HuH-7.5 (cell line): ENCODE results near the gene EXOSC7.
"Not testable (repeated sequence)": the region's sequence is repeated elsewhere in the genome, so short reads cannot be mapped to it uniquely, and the experiment has no call there.

Experiments used
- DNase-seq: peaks from one replicate; pipeline ENCODE4 v3.0.0; 2011; ENCODE audit warnings: low spot score

Gene EXOSC7

GRCh38 chr3:44962621-44963393 is 13.2 kb upstream of the EXOSC7 start:
- DNase-seq = no peak

- no peak for DNase-seq
Measured at GRCh38 chr3:44963571-44964325, 12.3 kb upstream of the EXOSC7 start.

- no peak for DNase-seq
Measured at GRCh38 chr3:44965165-44965564, 10.9 kb upstream of the EXOSC7 start.

- DNase-seq = no peak
Measured at GRCh38 chr3:44966795-44967278, 9.2 kb upstream of the EXOSC7 start.

GRCh38 chr3:44968447-44968858 is 7.6 kb upstream of the EXOSC7 start:
- no peak for DNase-seq

- no peak for DNase-seq
Measured at GRCh38 chr3:44969154-44969827, 6.8 kb upstream of the EXOSC7 start.

- no peak for DNase-seq
Measured at GRCh38 chr3:44969828-44970179, 6.2 kb upstream of the EXOSC7 start.

- no peak for DNase-seq
Measured at GRCh38 chr3:44970926-44971490, 5.0 kb upstream of the EXOSC7 start.

- DNase-seq = no peak
Measured at GRCh38 chr3:44974416-44974815, 1.6 kb upstream of the EXOSC7 start.

GRCh38 chr3:44981220-44981619 is 5.2 kb downstream of the EXOSC7 start:
- DNase-seq = no peak

- DNase-seq = no peak
Measured at GRCh38 chr3:44981751-44982150, 5.7 kb downstream of the EXOSC7 start.

- DNase-seq = no peak
Measured at GRCh38 chr3:44982817-44983216, 6.8 kb downstream of the EXOSC7 start.

GRCh38 chr3:44983484-44983941 is 7.5 kb downstream of the EXOSC7 start:
- DNase-seq = no peak

- no peak for DNase-seq
Measured at GRCh38 chr3:44984335-44984734, 8.3 kb downstream of the EXOSC7 start.

GRCh38 chr3:44986330-44986729 is 10.3 kb downstream of the EXOSC7 start:
- DNase-seq = not testable (repeated sequence)

- DNase-seq = no peak
Measured at GRCh38 chr3:44987332-44987731, 11.3 kb downstream of the EXOSC7 start.

GRCh38 chr3:44988073-44988472 is 12.0 kb downstream of the EXOSC7 start:
- no peak for DNase-seq

- no peak for DNase-seq
Measured at GRCh38 chr3:44989141-44989540, 13.1 kb downstream of the EXOSC7 start.

GRCh38 chr3:44989636-44990373 is 13.8 kb downstream of the EXOSC7 start:
- no peak for DNase-seq

- no peak for DNase-seq
Measured at GRCh38 chr3:44991326-44991725, 15.3 kb downstream of the EXOSC7 start.
